ENCODE data around the gene PDGFD.

Gene PDGFD

DNA sequence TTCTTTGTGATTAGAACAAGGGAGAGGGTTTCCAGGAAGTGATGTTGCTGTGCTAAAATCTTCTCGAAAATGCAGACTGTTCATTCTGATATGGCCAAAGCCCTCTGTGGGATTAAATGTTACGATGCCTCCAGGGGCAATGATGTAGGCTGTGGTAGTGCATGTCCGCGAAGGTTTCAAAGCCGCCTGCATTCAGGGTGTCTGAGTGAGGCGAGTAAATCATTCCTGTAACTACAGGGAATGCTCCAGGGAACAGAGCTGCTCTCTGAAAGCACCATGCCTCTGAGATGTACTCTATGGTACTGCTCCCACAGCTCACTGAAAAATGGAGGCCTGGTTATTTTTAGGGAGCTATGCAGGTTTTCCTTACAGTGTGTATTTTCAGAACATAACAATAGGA, 21.2 kb downstream of the PDGFD start:
- no peak for DNase-seq

- no peak for DNase-seq
These were observed 27.1 kb downstream of the PDGFD start for GRCh38 chr11:104136861-104137260.

GRCh38 chr11:104134745-104135144, 29.2 kb downstream of the PDGFD start:
- no peak for DNase-seq

DNA sequence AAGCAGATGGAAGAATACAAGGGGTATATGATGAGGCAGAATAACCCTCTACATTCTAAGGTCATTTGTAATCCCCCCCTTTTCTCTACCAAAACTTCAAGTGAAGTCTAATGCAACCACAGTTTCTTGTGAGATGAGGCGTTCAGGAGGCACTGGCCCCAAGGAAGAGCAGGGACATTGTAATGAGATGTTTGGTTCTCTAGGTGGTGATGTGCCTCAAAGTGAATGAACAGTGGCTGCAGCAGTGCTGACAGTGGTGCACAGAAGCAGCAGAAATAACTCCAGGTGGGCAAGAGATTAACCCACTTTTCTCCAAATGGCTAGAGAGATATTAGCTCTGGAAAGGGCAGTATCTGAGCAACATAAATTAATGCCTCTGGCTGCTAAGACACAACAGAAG, 33.8 kb downstream of the PDGFD start:
- no peak for DNase-seq

GRCh38 chr11:104129145-104129544, 34.8 kb downstream of the PDGFD start:
- no peak for DNase-seq

- DNase-seq, result no peak
These were observed 36.1 kb downstream of the PDGFD start for GRCh38 chr11:104127828-104128227.

GRCh38 chr11:104126464-104126863, 37.5 kb downstream of the PDGFD start:
- DNase-seq, result no peak

GRCh38 chr11:104124979-104125378, 39.0 kb downstream of the PDGFD start:
- DNase-seq, result no peak

DNA sequence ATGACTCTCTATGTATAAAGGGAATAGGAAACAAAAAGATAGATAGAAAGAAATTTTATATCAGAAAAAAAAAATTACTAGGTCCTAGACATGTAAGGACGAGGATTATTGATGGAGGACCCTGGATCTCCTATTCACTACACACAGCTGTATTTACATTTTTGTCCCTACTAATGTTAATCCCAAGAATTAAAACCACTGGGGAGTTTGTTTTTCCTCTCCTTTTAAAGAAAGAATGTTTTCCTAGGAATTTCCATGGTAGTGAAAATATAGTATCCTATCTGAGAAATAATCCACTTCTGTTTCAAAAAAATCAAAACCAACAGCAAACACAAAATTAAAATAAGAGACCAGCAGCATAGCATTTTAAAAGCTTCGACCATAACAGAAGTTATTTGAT, 41.1 kb downstream of the PDGFD start:
- DNase-seq, result no peak

DNA sequence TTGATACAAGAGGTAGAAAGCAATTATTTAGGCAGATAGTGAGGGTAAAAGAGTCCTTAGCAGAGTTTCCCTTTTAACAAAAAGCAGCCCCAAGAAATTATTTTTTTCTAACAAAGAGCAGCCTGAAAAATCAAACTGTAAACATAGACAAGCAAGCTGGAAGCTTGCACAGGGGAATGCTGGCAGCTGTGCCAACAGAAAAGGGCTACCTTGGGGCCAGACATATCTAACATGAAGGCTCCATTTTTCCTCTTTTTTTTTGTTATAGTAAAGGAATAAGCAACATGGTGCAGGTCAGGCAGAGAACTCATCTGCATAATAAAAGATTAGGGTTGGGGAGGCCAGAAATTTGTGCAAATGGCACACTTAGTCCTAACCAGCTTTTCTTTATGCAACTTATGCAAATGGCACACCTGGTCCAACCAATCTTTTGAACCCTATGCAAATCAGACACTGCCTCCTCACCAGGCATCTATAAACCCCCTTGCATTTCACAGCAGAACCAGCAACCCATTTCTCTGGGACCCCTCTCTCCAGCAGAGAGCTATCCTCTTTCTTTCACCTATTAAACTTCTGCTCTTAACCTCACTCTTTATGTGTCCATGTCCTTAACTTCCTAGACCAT, 41.8 kb downstream of the PDGFD start:
- DNase-seq, result no peak

DNA sequence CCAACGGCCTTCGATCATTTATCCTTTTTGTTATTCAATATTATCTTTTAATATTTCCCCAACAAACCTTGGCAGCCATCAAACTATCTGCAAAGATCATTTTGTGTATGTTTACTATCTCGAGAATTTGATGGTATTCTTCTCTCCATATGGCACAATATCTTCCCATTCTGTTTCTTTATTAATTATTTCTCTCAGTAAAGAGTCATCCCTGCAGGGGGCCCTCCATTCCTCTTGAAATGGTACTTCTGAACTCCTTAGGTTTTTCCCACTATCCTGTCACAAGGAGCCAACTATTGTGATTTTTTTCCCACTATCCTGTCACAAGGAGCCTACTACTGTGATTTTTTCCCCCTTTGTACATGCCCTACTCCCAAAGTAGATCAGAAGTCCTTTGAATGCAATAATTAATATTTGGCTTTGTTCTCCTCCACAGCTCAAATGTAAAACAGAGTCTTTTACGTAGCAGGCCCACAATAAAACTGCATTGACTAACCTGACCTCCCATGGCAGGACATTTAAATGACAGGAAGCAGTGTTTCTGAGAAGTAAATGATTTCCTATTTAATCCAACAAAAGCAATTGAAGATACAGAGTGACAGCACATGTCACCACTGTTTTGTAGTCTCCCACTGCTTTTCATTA, 43.3 kb downstream of the PDGFD start:
- no peak for DNase-seq

GRCh38 chr11:104118105-104118744, 45.7 kb downstream of the PDGFD start:
- no peak for DNase-seq

DNA sequence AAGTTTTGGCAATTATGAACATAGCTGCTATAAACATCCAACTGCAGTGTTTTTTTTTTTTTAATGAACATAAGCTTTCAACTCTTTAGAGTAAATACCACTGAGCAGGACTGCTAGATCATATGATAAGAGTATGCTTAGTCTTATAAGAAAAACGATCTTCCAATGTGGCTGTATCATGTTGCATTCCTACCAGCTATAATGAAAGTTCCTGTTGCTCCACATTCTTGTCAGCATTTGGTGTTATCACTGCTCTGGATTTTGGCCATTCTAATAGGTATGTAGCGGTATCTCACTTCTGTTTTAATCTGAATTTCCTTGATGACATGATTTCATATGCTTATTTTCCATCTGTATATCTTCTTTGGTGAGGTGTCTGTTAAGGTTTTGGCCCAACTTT, 50.4 kb downstream of the PDGFD start:
- DNase-seq, result no peak

DNA sequence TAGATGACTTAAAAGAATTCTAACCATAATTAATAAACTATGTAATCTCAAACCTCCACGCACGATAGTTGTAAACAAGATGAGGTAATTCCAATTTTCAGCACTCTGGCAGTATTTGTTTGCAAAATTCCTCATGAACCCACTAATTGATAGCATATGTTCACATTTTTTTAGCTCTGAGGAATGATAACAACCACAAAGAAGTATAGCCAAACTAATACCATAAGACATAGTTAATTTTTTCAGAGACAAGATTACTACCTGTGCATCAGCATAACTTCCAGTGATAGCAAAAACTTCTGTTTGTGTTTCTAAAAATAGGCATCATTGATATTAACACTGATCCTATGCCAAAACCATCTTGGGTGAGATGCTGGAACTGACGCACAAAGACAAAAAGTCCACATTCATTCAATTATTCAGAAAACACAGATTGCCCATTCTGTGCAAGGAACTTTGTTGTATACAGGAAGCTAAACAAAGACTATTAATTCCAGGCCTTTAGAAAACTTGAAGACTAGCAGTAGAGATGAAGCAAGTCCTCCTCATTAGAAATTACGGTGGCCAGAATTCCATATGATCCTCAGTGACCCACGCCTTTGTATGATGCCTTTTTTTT, 57.7 kb downstream of the PDGFD start:
- no peak for DNase-seq

DNA sequence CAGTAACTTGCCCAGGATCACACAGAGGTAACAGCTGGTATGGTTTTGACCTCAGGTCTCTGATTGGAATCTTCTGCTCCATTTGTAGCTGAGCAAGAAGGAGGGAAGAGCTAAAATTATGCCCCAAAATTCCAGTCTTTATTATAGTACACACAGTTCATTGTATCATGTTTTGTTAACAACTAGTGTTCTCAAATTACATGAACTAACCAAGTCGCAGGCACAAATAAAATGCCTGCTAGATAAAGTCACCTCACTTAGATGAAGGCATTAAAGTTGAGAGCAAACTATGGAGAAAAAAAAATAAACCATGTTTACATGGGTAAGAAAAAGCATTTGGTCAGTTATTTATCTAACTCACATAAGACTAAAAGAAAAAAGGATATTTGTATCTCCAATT, 58.8 kb downstream of the PDGFD start:
- no peak for DNase-seq

GRCh38 chr11:104104664-104105063, 59.3 kb downstream of the PDGFD start:
- DNase-seq, result no peak

GRCh38 chr11:104104201-104104600, 59.7 kb downstream of the PDGFD start:
- DNase-seq, result no peak

- no peak for DNase-seq
These were observed 65.4 kb downstream of the PDGFD start for GRCh38 chr11:104098555-104098954.

DNA sequence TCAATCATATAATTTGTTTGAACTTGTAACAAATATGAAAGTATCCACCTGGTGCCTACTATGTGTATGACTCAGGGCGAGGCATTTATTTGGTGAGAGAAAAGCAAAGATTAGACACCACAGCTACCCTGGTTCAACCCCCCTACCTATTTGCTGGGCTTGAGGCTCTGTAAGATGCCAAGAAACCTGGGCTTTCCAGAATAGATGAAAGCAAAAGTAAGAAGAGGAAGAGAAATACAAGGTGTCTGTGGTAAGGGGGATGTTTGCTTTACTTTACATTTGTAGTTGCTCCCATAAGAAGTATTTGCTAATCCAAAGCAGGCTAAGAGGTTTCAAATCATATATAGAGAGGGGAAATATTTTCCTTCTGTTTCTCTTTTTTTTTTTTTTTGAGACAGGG, 65.8 kb downstream of the PDGFD start:
- DNase-seq, result no peak

GRCh38 chr11:104096900-104097299, 67.0 kb downstream of the PDGFD start:
- no peak for DNase-seq

GRCh38 chr11:104095791-104096190, 68.2 kb downstream of the PDGFD start:
- DNase-seq, result no peak

DNA sequence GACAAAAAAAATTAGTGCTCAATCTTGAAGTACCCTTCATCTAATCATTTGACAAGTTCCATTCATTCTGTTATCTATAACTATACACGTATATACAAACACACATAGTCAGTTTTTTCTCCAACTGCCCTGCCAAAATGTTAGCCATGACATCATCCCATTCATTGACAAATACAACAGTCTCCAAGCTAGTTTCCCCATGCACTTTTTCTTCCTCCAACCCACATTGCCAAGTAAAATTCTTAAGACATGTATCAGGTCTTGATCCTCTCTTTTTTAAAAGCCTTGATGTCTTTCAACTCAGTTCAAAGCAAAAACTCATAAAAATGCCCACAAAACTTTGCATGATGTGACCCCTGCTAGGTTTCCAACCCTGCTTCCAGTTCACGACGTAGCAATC, 69.4 kb downstream of the PDGFD start:
- no peak for DNase-seq

GRCh38 chr11:104093426-104094280, 70.3 kb downstream of the PDGFD start:
- no peak for DNase-seq

Measured in effector CD4-positive, alpha-beta T cell (primary cell).